ENCODE data around the gene SLC32A1. TPM values are rescaled to one million over a fixed set of nuclear protein-coding genes. Genes with fewer than 3 reads are reported as not detected.

Gene SLC32A1
- total and polyA plus RNA-seq, 10 donors = not detected

DNA sequence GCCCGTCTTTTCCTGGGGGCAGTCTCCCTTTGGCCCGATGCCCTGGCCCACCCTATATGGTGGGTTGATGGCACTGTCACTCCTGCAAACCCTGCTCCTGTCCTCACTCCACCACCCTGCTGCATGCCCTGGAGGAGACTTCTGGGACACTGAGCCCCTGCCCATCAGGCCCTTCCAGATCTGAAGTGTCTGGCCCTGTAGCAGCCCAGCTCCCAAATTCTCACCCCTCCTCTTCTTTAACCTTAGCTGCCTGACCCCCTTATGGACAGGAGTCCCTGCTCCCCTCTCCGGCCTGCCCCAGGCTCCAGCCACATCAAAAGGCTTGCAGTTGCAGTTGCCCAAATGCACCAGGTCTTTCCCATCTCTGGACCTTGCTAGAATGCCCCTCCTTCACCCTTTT lies 20.8 kb upstream of the SLC32A1 start:
- no peaks in the 10 kb centered on the region for H3K36me3 ChIP-seq
- no peaks in the 10 kb centered on the region for H3K9me3 ChIP-seq
- H3K27me3 ChIP-seq (replicated peaks in 1 of 7) = peaks cover 0 to 87% (median 10%) of the 10 kb centered on the region in 7 donors
- no peak for TF ChIP-seq POLR2A (IDR thresholded peaks at IDR 0.05)
- TF ChIP-seq POLR2AphosphoS5 (IDR thresholded peaks at IDR 0.05) = no peak
- intact Hi-C loops (cut with DNase I; ENCODE audit: low total_unique reads) = no loop called here
- no peak overlapping the region for H3K27ac ChIP-seq
- no peak overlapping the region for H3K4me3 ChIP-seq
- no peak for DNase-seq
- 53 to 80% (median 71%) methylated on average over 3 of the region's 3 CpGs for WGBS, 5 donors
- H3K4me1 ChIP-seq = no peaks in the 10 kb centered on the region

DNA sequence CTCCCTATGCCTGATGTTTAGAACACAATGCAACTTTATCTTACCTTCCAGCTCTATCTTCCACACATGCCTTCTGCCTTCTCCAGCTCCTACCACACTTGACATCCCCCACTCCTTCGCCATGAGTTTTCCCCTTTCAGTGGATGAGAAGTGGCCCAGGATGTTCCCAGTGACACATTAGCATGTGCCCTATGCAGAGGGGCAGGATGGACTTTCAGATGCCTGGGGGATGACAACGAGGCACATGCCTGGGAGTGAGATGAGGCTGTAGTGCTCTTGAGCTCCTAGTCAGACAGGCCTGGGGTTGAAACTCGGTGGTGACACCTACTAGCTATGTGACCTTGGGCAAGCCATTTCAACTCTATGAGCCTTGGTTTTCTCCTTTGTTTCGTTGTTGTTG lies 20.1 kb upstream of the SLC32A1 start:
- Histone ChIP-seq H3K4me3 (no peak overlapping the region), H3K4me1 (no peaks in the 10 kb centered on the region), H3K27me3 (replicated peaks in 1 of 7) (peaks cover 0 to 84% (median 10%) of the 10 kb centered on the region in 7 donors), H3K36me3 (no peaks in the 10 kb centered on the region), H3K9me3 (no peaks in the 10 kb centered on the region), H3K27ac (no peak overlapping the region)
- TF ChIP-seq, protein P1, sequence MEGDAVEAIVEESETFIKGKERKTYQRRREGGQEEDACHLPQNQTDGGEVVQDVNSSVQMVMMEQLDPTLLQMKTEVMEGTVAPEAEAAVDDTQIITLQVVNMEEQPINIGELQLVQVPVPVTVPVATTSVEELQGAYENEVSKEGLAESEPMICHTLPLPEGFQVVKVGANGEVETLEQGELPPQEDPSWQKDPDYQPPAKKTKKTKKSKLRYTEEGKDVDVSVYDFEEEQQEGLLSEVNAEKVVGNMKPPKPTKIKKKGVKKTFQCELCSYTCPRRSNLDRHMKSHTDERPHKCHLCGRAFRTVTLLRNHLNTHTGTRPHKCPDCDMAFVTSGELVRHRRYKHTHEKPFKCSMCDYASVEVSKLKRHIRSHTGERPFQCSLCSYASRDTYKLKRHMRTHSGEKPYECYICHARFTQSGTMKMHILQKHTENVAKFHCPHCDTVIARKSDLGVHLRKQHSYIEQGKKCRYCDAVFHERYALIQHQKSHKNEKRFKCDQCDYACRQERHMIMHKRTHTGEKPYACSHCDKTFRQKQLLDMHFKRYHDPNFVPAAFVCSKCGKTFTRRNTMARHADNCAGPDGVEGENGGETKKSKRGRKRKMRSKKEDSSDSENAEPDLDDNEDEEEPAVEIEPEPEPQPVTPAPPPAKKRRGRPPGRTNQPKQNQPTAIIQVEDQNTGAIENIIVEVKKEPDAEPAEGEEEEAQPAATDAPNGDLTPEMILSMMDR (IDR thresholded peaks at IDR 0.05 in 8 of 11, conservative IDR thresholded peaks at IDR 0.05 in 3 of 11) = no peak
- TF ChIP-seq POLR2AphosphoS5 (IDR thresholded peaks at IDR 0.05) (no peak), POLR2A (IDR thresholded peaks at IDR 0.05) (no peak)
- DNase-seq = no peak
- WGBS, 5 donors = 55 to 63% (median 58%) methylated on average over 4 of the region's 4 CpGs
- intact Hi-C loops (cut with DNase I; ENCODE audit: low total_unique reads) = no loop called here

GRCh38 chr20:38706509-38706908 lies 17.8 kb upstream of the SLC32A1 start:
- Histone ChIP-seq H3K27me3 (replicated peaks in 1 of 7) (peaks cover 0 to 78% (median 10%) of the 10 kb centered on the region in 7 donors), H3K4me3 (no peak overlapping the region), H3K27ac (no peak overlapping the region), H3K4me1 (no peaks in the 10 kb centered on the region), H3K36me3 (no peaks in the 10 kb centered on the region), H3K9me3 (no peaks in the 10 kb centered on the region)
- 13 to 31% (median 20%) methylated on average over 7 of the region's 7 CpGs for WGBS, 5 donors
- intact Hi-C loops (cut with DNase I; ENCODE audit: low total_unique reads) = no loop called here
- DNase-seq = no peak
- TF ChIP-seq POLR2AphosphoS5 (IDR thresholded peaks at IDR 0.05) (no peak), POLR2A (IDR thresholded peaks at IDR 0.05) (no peak)
- TF ChIP-seq, protein P1 (IDR thresholded peaks at IDR 0.05 in 8 of 11, conservative IDR thresholded peaks at IDR 0.05 in 3 of 11) = no peak

DNA sequence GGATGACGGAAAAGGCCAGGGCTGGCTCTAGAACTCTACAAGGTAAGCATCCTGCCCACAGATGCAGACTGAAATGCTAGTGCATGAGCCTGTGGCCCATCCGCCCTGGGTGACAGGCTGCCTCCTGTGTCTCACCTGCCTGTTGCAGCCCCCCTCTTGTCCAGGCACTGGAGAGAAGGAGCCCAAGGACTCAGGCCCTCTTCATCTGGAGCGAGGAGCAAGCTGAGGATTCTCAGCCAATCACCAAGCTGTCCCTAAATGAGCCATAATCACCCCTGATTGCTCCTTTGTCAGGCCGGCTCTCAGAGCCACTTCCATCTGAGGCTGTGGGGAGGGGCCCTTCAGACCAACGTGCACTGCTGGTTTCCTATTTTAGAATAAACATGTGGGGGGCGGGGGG lies 10.0 kb upstream of the SLC32A1 start:
- DNase-seq = no peak
- no peak for TF ChIP-seq POLR2AphosphoS5 (IDR thresholded peaks at IDR 0.05)
- TF ChIP-seq POLR2A (IDR thresholded peaks at IDR 0.05) = no peak
- TF ChIP-seq, protein P1 (IDR thresholded peaks at IDR 0.05 in 8 of 11, conservative IDR thresholded peaks at IDR 0.05 in 3 of 11) = no peak
- Histone ChIP-seq H3K27me3 (replicated peaks in 1 of 7) (peaks cover 0 to 95% (median 3%) of the 10 kb centered on the region in 7 donors), H3K36me3 (no peaks in the 10 kb centered on the region), H3K9me3 (no peaks in the 10 kb centered on the region), H3K4me3 (no peak overlapping the region), H3K4me1 (no peaks in the 10 kb centered on the region), H3K27ac (no peak overlapping the region)
- intact Hi-C loops (cut with DNase I; ENCODE audit: low total_unique reads) = no loop called here
- 18 to 50% (median 32%) methylated on average over 1 to 6 of the region's 6 CpGs for WGBS, 5 donors

DNA sequence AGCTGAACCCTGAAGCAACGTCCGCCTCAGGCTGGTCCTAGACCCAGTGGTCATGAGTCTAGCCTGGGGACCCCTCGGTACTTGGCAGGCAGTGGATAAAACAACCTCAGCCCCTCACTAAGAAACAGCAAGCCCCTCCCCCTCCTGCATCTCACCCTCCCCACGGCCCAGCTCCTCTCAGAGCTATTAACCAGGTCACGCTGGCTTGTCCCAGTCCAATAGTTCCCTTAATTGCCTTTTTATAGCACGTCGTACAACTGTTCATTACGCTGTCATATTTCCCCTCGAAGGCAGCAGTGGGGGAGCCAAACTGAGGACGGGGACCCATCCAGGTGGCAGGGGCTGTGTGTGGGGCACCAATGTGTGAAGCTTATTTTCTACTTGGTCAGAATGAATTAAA lies 8.6 kb upstream of the SLC32A1 start:
- H3K4me1 ChIP-seq = no peaks in the 10 kb centered on the region
- H3K36me3 ChIP-seq = no peaks in the 10 kb centered on the region
- no peak overlapping the region for H3K4me3 ChIP-seq
- no peak overlapping the region for H3K27ac ChIP-seq
- intact Hi-C loops (cut with DNase I; ENCODE audit: low total_unique reads) = no loop called here
- H3K9me3 ChIP-seq = no peaks in the 10 kb centered on the region
- 31 to 43% (median 37%) methylated on average over 10 of the region's 10 CpGs for WGBS, 5 donors
- DNase-seq = no peak
- H3K27me3 ChIP-seq (replicated peaks in 1 of 7) = peaks cover 0 to 97% (median 7%) of the 10 kb centered on the region in 7 donors
- TF ChIP-seq POLR2A (IDR thresholded peaks at IDR 0.05) (no peak), POLR2AphosphoS5 (IDR thresholded peaks at IDR 0.05) (no peak)
- TF ChIP-seq, protein P1 (IDR thresholded peaks at IDR 0.05 in 8 of 11, conservative IDR thresholded peaks at IDR 0.05 in 3 of 11) = no peak

All from spleen (tissue), 11 donors.